Trophoblast cell (in vitro differentiated cells and primary cell): ENCODE results near the gene ATCAY.
A peak's percentile ranks its signal among the peaks of the same experiment; 100 is the strongest.

ENCODE experiments used
- DNase-seq, 2 donors: peaks; one replicate each; pipeline ENCODE4 v3.0.0-alpha.2; 2016
- H2AFZ ChIP-seq: 2 replicates; pipeline ENCODE4 v1.6.1; 2013; ENCODE audit warnings: low read length, moderate library complexity, mild to moderate bottlenecking; ENCODE audit not compliant: insufficient read depth, poor library complexity
- H2AK5ac ChIP-seq: 2 replicates; pipeline ENCODE4 v1.6.1; 2013; ENCODE audit warnings: mild to moderate bottlenecking, low read length
- H2BK120ac ChIP-seq: 2 replicates; pipeline ENCODE4 v1.6.1; 2013; ENCODE audit warnings: low read length, mild to moderate bottlenecking, moderate library complexity; ENCODE audit not compliant: insufficient read depth, poor library complexity
- H2BK12ac ChIP-seq: 2 replicates; pipeline ENCODE4 v1.6.1; 2013; ENCODE audit warnings: mild to moderate bottlenecking, low read length, moderate library complexity
- H2BK5ac ChIP-seq: 2 replicates; pipeline ENCODE4 v1.6.1; 2013; ENCODE audit warnings: low read length, low read depth, moderate library complexity, mild to moderate bottlenecking; ENCODE audit not compliant: poor library complexity
- H3K14ac ChIP-seq: 2 replicates; pipeline ENCODE4 v1.6.1; 2013; ENCODE audit warnings: mild to moderate bottlenecking, low read length
- H3K18ac ChIP-seq: 2 replicates; pipeline ENCODE4 v1.6.1; 2013; ENCODE audit warnings: mild to moderate bottlenecking, low read length
- H3K23ac ChIP-seq: 2 replicates; pipeline ENCODE4 v1.6.1; 2013; ENCODE audit warnings: low read length
- H3K27ac ChIP-seq: 2 replicates; pipeline ENCODE4 v1.5.1; 2013; ENCODE audit warnings: low read depth, mild to moderate bottlenecking, inconsistent platforms, low read length, moderate library complexity
- H3K27me3 ChIP-seq: 2 replicates; pipeline ENCODE4 v1.6.1; 2013; ENCODE audit warnings: inconsistent platforms, mild to moderate bottlenecking, low read length, moderate library complexity; ENCODE audit not compliant: insufficient read depth
- H3K36me3 ChIP-seq, 2 experiments: 1 replicate in 1 of 2; 2 replicates in 1 of 2; pipeline ENCODE4 v1.6.1; 2013; ENCODE audit warnings: low read length in 2 of 2, mild to moderate bottlenecking in 2 of 2, moderate library complexity in 1 of 2; ENCODE audit not compliant: insufficient read depth in 2 of 2, control insufficient read depth in 1 of 2
- H3K4ac ChIP-seq: 2 replicates; pipeline ENCODE4 v1.6.1; 2013; ENCODE audit warnings: low read depth, mild to moderate bottlenecking, low read length, moderate library complexity
- H3K4me1 ChIP-seq, 2 experiments: 1 replicate in 1 of 2; 2 replicates in 1 of 2; pipeline ENCODE4 v1.6.1; 2013; ENCODE audit warnings: low read length in 2 of 2, mild to moderate bottlenecking in 2 of 2, moderate library complexity in 1 of 2; ENCODE audit not compliant: insufficient read depth in 2 of 2, control insufficient read depth in 1 of 2
- H3K4me2 ChIP-seq: 2 replicates; pipeline ENCODE4 v1.6.1; 2013; ENCODE audit warnings: inconsistent platforms, mild to moderate bottlenecking, low read length, moderate library complexity
- H3K4me3 ChIP-seq: 2 replicates; pipeline ENCODE4 v1.5.1; 2013; ENCODE audit warnings: mild to moderate bottlenecking, low read depth, low read length, inconsistent platforms
- H3K79me1 ChIP-seq: one replicate; pipeline ENCODE4 v1.6.1; 2013; ENCODE audit warnings: low read length
- H3K79me2 ChIP-seq: 2 replicates; pipeline ENCODE4 v1.6.1; 2013; ENCODE audit warnings: low read length, mild to moderate bottlenecking; ENCODE audit not compliant: control insufficient read depth, insufficient read depth, poor library complexity
- H3K9ac ChIP-seq: 2 replicates; pipeline ENCODE4 v1.6.1; 2013; ENCODE audit warnings: mild to moderate bottlenecking, low read length
- H3K9me3 ChIP-seq: 2 replicates; pipeline ENCODE4 v1.6.1; 2013; ENCODE audit warnings: low read depth, mild to moderate bottlenecking, control low read depth, inconsistent platforms, low read length; ENCODE audit not compliant: insufficient read depth
- H4K12ac ChIP-seq: 2 replicates; pipeline ENCODE4 v1.6.1; 2013; ENCODE audit warnings: low read depth, mild to moderate bottlenecking, low read length, moderate library complexity
- H4K8ac ChIP-seq: 2 replicates; pipeline ENCODE4 v1.6.1; 2013; ENCODE audit warnings: low read depth, mild to moderate bottlenecking, low read length, moderate library complexity
- H4K91ac ChIP-seq: one replicate; pipeline ENCODE4 v1.6.1; 2013; ENCODE audit warnings: low read depth, mild to moderate bottlenecking, low read length, moderate library complexity
- WGBS: extraction: QIAGEN DNeasy Blood & Tissue Kit; methylation state at CpG from one replicate; pipeline ENCODE4 v1.1.7; 2013; ENCODE audit warnings: missing lambda C conversion rate; ENCODE audit not compliant: insufficient read length, insufficient coverage; ENCODE audit errors: extremely low coverage; 5-methylcytosine and 5-hydroxymethylcytosine counted together

Gene ATCAY

DNA sequence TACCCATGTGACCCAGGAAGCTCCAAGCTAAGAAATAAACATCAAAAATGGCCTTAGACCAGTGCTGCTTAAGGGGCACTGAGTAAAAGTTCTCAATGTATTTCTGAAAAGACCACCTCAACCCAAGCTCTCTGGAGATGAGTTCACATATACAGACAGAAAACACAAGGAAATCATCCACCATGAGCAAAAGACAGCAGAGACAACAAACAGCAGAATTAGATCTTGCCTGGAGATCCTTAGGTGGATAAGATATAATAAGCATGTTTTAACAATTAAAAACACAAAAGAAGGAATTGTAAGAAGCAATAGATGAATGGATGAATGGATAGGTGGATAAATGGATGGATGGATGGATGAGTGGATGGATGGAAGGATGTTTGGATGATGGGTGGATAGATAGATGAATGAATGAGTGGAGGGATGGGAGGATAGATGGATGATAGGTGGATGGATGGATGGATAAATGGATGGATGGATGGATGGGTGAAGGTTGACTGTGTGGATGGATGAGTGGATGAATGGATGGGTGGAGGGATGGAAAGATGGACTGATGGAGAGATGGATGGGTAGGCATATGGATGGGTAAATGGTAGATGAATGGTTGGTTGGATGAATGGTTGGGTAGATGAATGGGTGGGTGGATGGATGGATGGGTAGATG is 42.7 kb downstream of the ATCAY start:
- Histone ChIP-seq H3K18ac (no peak overlapping the region), H4K8ac (no peak overlapping the region), H2BK5ac (no peak overlapping the region), H4K12ac (no peak overlapping the region), H3K9ac (no peak overlapping the region), H4K91ac (no peak overlapping the region), H3K4me3 (no peak overlapping the region), H3K79me1 (no peaks in the 10 kb centered on the region), H3K79me2 (no peaks in the 10 kb centered on the region), H3K36me3 (no peaks in the 10 kb centered on the region), H3K14ac (no peak overlapping the region), H2BK120ac (no peak overlapping the region), H3K9me3 (peaks cover 9% of the 10 kb centered on the region), H3K4me2 (no peak overlapping the region), H3K4ac (no peak overlapping the region), H2AK5ac (no peak overlapping the region), H3K27me3 (no peaks in the 10 kb centered on the region), H2BK12ac (no peak overlapping the region), H3K23ac (no peak overlapping the region), H3K27ac (no peak overlapping the region), H3K4me1 (no peaks in the 10 kb centered on the region), H2AFZ (no peak overlapping the region)
- no peak for DNase-seq

DNA sequence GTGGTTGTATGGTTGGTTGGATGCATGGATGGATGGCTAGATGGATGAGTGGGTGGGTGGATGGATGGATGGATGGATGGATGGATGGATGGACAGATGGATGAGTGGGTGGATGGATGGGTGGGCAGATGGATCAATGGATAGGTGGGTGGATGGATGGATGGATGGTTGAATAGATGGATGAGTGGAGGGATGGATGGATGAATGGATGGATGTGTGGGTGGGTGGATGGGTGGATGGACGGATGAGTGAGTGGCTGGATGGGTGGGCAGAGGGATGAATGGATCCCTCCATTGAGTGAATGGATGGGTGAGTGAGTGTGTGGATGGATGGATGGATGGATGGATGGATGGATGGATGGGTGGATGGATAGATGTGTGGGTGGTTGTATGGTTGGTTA is 43.4 kb downstream of the ATCAY start:
- Histone ChIP-seq H3K14ac (no peak overlapping the region), H2BK120ac (no peak overlapping the region), H3K4ac (no peak overlapping the region), H3K4me1 (no peaks in the 10 kb centered on the region), H3K9ac (no peak overlapping the region), H4K91ac (no peak overlapping the region), H3K27ac (no peak overlapping the region), H3K18ac (no peak overlapping the region), H2AFZ (no peak overlapping the region), H3K79me2 (no peaks in the 10 kb centered on the region), H3K27me3 (no peaks in the 10 kb centered on the region), H3K4me2 (no peak overlapping the region), H3K23ac (no peak overlapping the region), H2BK5ac (no peak overlapping the region), H4K8ac (no peak overlapping the region), H2BK12ac (no peak overlapping the region), H2AK5ac (no peak overlapping the region), H3K79me1 (no peaks in the 10 kb centered on the region), H3K9me3 (peaks cover 9% of the 10 kb centered on the region), H3K36me3 (no peaks in the 10 kb centered on the region), H3K4me3 (no peak overlapping the region), H4K12ac (no peak overlapping the region)
- no peak for DNase-seq
- WGBS, result no CpG with 5 or more reads among the region's 1 CpG

- Histone ChIP-seq H3K4ac (no peak overlapping the region), H3K18ac (no peak overlapping the region), H3K27ac (no peak overlapping the region), H3K14ac (no peak overlapping the region), H3K9me3 (no peaks in the 10 kb centered on the region), H3K23ac (no peak overlapping the region), H2AFZ (no peak overlapping the region), H2BK12ac (no peak overlapping the region), H3K9ac (no peak overlapping the region), H2BK5ac (no peak overlapping the region), H3K4me2 (no peak overlapping the region), H3K27me3 (no peaks in the 10 kb centered on the region), H4K12ac (no peak overlapping the region), H3K79me1 (peaks cover 1% of the 10 kb centered on the region), H3K4me3 (no peak overlapping the region), H4K91ac (no peak overlapping the region), H3K79me2 (no peaks in the 10 kb centered on the region), H4K8ac (no peak overlapping the region), H2BK120ac (no peak overlapping the region), H3K36me3 (no peaks in the 10 kb centered on the region), H2AK5ac (no peak overlapping the region), H3K4me1 (peaks cover 7 to 9% of the 10 kb centered on the region in 2 experiments)
- WGBS, result no CpG with 5 or more reads among the region's 8 CpGs
- no peak for DNase-seq
Measured at GRCh38 chr19:3931041-3931440, 50.6 kb downstream of the ATCAY start.

GRCh38 chr19:3932931-3933810 is 52.7 kb downstream of the ATCAY start, which contains the start of gene NMRK2:
NMRK2 (plus strand) TSS chr19:3933069; CDS start chr19:3933672, 603 bp downstream.
- no peak within 1 kb of the TSS for H3K4ac ChIP-seq
- no peak within 1 kb of the TSS for H3K4me3 ChIP-seq
- no peak within 1 kb of the TSS for H3K27ac ChIP-seq
- H3K23ac ChIP-seq, result no peak within 1 kb of the TSS
- H4K91ac ChIP-seq, result no peak within 1 kb of the TSS
- no peaks in the 10 kb centered on the region for H3K27me3 ChIP-seq
- H3K9me3 ChIP-seq, result no peaks in the 10 kb centered on the region
- H3K79me1 ChIP-seq, result peaks cover 1% of the 10 kb centered on the region
- H3K18ac ChIP-seq, result no peak within 1 kb of the TSS
- no peak within 1 kb of the TSS for H2BK5ac ChIP-seq
- no peaks in the 10 kb centered on the region for H3K79me2 ChIP-seq
- peak within 1 kb of the TSS; percentile 2 for H2BK12ac ChIP-seq
- WGBS, result no CpG with 5 or more reads among the region's 51 CpGs
- peak within 1 kb of the TSS; percentile 58 for H3K4me2 ChIP-seq
- no peak within 1 kb of the TSS for H2BK120ac ChIP-seq
- H3K9ac ChIP-seq, result no peak within 1 kb of the TSS
- no peak within 1 kb of the TSS for H2AFZ ChIP-seq
- H3K14ac ChIP-seq, result peak within 1 kb of the TSS; percentile 6
- no peak within 1 kb of the TSS for H2AK5ac ChIP-seq
- peak within 1 kb of the TSS; percentile 47 for H4K8ac ChIP-seq
- H3K4me1 ChIP-seq, result peaks cover 7 to 9% of the 10 kb centered on the region in 2 experiments
- no peak within 1 kb of the TSS for H4K12ac ChIP-seq
- no peaks in the 10 kb centered on the region for H3K36me3 ChIP-seq
- DNase-seq, result peak in 1 of 2 donors; percentile 46
